VCaP (cell line): Measurements from ENCODE around the gene FAM43A.

Source experiments
- H3K27ac ChIP-seq: fragments of 450-650 bp; 2 replicates; pipeline ENCODE4 v1.5.1; 2017
- CTCF ChIP-seq: fragments of 450-650 bp; conservative IDR thresholded peaks from 2 replicates; pipeline ENCODE4 v1.5.1; 2017; ENCODE audit warnings: mild to moderate bottlenecking, moderate library complexity

Gene FAM43A

GRCh38 chr3:194675680-194676079, 10.0 kb upstream of the FAM43A start:
- no peak overlapping the region for H3K27ac ChIP-seq

GRCh38 chr3:194676471-194676870, 9.2 kb upstream of the FAM43A start:
- no peak overlapping the region for H3K27ac ChIP-seq
- no peak for TF ChIP-seq CTCF

More at GRCh38 chr3:194675680-194676079, 10.0 kb upstream of the FAM43A start:
- TF ChIP-seq CTCF = no peak

GRCh38 chr3:194680888-194681615, 4.6 kb upstream of the FAM43A start:
- H3K27ac ChIP-seq = no peak overlapping the region
- no peak for TF ChIP-seq CTCF

GRCh38 chr3:194682189-194682693, 3.4 kb upstream of the FAM43A start:
- peak overlapping the region; percentile 73 for H3K27ac ChIP-seq

GRCh38 chr3:194682694-194683310, 2.9 kb upstream of the FAM43A start:
- peak; percentile 88 for TF ChIP-seq CTCF
- H3K27ac ChIP-seq = peak overlapping the region; percentile 73

More at GRCh38 chr3:194682189-194682693, 3.4 kb upstream of the FAM43A start:
- TF ChIP-seq CTCF = no peak

- H3K27ac ChIP-seq = peak overlapping the region; percentile 73; the same call in 1 of the 2 replicates
- TF ChIP-seq CTCF = no peak
These were observed 2.3 kb upstream of the FAM43A start for GRCh38 chr3:194683380-194683779.

- H3K27ac ChIP-seq = peak overlapping the region; percentile 78
- no peak for TF ChIP-seq CTCF
These were observed 492 bp upstream of the FAM43A start for GRCh38 chr3:194685065-194685717.
